Measurements from ENCODE around the gene FCN3.

GRCh38 chr1:27391511-27392095 lies 17.0 kb upstream of the FCN3 start:
- TF ChIP-seq TAF1 (IDR thresholded peaks at IDR 0.05; ENCODE audit: borderline replicate concordance, insufficient read depth, low read length) (no peak), POLR2AphosphoS5 (IDR thresholded peaks at IDR 0.05; ENCODE audit: low read depth, low read length) (no peak), REST (IDR thresholded peaks at IDR 0.05; ENCODE audit: insufficient read depth in 1 of 2, low read depth in 2 of 2, low read length in 2 of 2) (no peak), SIN3A (IDR thresholded peaks at IDR 0.05; ENCODE audit: borderline replicate concordance, insufficient read depth, low read length) (no peak)

Data from PFSK-1 (cell line).